ENCODE results near the gene GOLGA6L10.
"Not testable (repeated sequence)": the region's sequence is repeated elsewhere in the genome, so short reads cannot be mapped to it uniquely, and the experiment has no call there.

The GOLGA6L10 gene

GRCh38 chr15:82349375-82349774 lies at the start of gene GOLGA6L10:
Gene GOLGA6L10 (minus strand): TSS chr15:82349475. CDS start chr15:82349375, 100 bp downstream.
- not testable (repeated sequence) for DNase-seq

GRCh38 chr15:82398785-82399184 lies 49.5 kb upstream of the GOLGA6L10 start:
- no peak for DNase-seq

- no peak for DNase-seq
These were observed 48.5 kb upstream of the GOLGA6L10 start for GRCh38 chr15:82397817-82398216.

GRCh38 chr15:82395788-82396187 lies 46.5 kb upstream of the GOLGA6L10 start:
- not testable (repeated sequence) for DNase-seq

- no peak for DNase-seq
These were observed 44.4 kb upstream of the GOLGA6L10 start for GRCh38 chr15:82393671-82394070.

GRCh38 chr15:82392077-82392476 lies 42.8 kb upstream of the GOLGA6L10 start:
- DNase-seq = not testable (repeated sequence)

- not testable (repeated sequence) for DNase-seq
These were observed 40.9 kb upstream of the GOLGA6L10 start for GRCh38 chr15:82390152-82390551.

- DNase-seq = not testable (repeated sequence)
These were observed 37.9 kb upstream of the GOLGA6L10 start for GRCh38 chr15:82387209-82387608.

GRCh38 chr15:82381330-82381955 lies 32.2 kb upstream of the GOLGA6L10 start:
- not testable (repeated sequence) for DNase-seq

GRCh38 chr15:82379552-82379951 lies 30.3 kb upstream of the GOLGA6L10 start:
- not testable (repeated sequence) for DNase-seq

GRCh38 chr15:82373661-82374060 lies 24.4 kb upstream of the GOLGA6L10 start:
- DNase-seq = not testable (repeated sequence)

- no peak for DNase-seq
These were observed 22.4 kb upstream of the GOLGA6L10 start for GRCh38 chr15:82371656-82372055.

GRCh38 chr15:82367790-82368189 lies 18.5 kb upstream of the GOLGA6L10 start:
- DNase-seq = not testable (repeated sequence)

GRCh38 chr15:82365692-82366323 lies 16.5 kb upstream of the GOLGA6L10 start:
- not testable (repeated sequence) for DNase-seq

GRCh38 chr15:82364548-82364947 lies 15.3 kb upstream of the GOLGA6L10 start:
- DNase-seq = not testable (repeated sequence)

GRCh38 chr15:82362790-82363189 lies 13.5 kb upstream of the GOLGA6L10 start:
- not testable (repeated sequence) for DNase-seq

- not testable (repeated sequence) for DNase-seq
These were observed 11.3 kb upstream of the GOLGA6L10 start for GRCh38 chr15:82360618-82361017.

GRCh38 chr15:82355055-82355454 lies 5.8 kb upstream of the GOLGA6L10 start:
- DNase-seq = not testable (repeated sequence)

- DNase-seq = not testable (repeated sequence)
These were observed 5.3 kb upstream of the GOLGA6L10 start for GRCh38 chr15:82354546-82354945.

- DNase-seq = not testable (repeated sequence)
These were observed 1.6 kb downstream of the GOLGA6L10 start for GRCh38 chr15:82347645-82348044.

- not testable (repeated sequence) for DNase-seq
These were observed 4.1 kb downstream of the GOLGA6L10 start for GRCh38 chr15:82345176-82345575.

- not testable (repeated sequence) for DNase-seq
These were observed 4.9 kb downstream of the GOLGA6L10 start for GRCh38 chr15:82344421-82344820.

- not testable (repeated sequence) for DNase-seq
These were observed 5.4 kb downstream of the GOLGA6L10 start for GRCh38 chr15:82343851-82344250.

- DNase-seq = not testable (repeated sequence)
These were observed 6.5 kb downstream of the GOLGA6L10 start for GRCh38 chr15:82342632-82343374.
